ENCODE results near the gene CENPP.
"Not testable (repeated sequence)": the region's sequence is repeated elsewhere in the genome, so short reads cannot be mapped to it uniquely, and the experiment has no call there.

CENPP gene

GRCh38 chr9:92558612-92559374 lies 233.0 kb downstream of the CENPP start:
- DNase-seq: no peak

DNA sequence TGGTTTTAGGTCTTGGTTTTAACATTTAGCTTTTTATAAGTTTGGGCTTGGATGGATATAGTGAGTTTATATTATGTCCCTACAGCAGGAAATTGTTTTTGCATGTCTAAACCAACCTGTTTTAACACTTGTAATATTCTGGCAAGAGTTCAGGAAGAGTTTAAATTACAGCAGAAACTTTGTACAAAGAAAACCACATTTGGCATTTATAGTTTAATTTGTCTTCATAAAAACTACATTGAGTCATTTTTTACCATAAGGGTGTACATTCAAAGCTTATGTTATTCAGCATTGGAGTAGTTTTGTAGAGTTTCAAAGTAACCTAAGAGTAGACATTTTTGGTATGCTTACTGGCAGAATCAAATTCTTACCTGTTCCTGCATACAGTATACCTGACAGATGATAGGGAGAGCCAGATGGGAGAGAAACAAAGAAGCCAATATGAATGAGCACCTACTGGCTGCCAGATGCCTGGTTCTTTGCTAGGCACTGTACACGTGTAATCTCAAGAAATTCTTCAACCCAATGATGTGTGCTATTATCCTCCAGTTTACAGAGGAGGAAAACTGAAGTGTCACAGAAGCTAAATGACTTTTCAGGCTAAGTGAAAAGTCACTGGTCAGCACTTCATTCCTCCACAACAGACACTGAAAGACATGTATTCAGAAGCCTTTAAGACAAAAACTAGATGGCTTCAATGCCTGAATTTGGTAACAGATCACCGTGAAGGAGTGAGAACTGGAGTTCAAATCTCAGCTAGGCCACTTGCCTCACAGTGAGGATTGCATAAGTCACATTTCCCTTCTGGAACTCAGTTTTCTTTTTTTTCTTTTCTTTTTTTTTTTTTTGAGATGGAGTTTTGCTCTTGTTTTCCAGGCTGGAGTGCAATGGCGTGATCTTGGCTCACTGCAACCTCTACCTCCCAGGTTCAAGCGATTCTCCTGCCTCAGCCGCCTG lies 235.9 kb downstream of the CENPP start:
- DNase-seq: no peak

DNA sequence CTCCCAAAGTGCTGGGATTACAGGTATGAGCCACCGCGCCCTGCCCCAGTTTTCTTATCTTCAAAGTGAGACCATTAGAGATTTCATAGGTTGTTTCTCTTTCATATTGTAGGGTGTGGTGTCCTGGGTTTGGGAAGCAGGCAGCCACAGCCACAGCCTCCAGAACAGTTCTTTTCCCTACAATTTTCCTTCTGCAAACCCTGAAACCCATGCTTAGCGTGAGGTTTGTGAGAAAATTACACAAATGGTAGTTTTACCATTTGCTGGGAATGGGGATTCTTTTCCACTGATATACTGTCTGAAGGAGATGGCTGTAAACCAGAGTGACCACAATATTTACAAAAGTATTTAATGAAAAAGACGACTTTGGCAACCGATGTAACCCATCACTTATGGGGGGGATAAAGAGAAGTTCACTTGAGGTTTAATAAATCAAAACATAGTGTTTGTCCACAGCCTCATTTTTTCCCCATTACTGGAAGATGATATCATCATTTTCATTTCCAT lies 236.8 kb downstream of the CENPP start:
- no peak for DNase-seq

GRCh38 chr9:92563116-92564100 lies 237.7 kb downstream of the CENPP start:
- DNase-seq: no peak

GRCh38 chr9:92564504-92564903 lies 238.8 kb downstream of the CENPP start:
- DNase-seq: peak; percentile 42

DNA sequence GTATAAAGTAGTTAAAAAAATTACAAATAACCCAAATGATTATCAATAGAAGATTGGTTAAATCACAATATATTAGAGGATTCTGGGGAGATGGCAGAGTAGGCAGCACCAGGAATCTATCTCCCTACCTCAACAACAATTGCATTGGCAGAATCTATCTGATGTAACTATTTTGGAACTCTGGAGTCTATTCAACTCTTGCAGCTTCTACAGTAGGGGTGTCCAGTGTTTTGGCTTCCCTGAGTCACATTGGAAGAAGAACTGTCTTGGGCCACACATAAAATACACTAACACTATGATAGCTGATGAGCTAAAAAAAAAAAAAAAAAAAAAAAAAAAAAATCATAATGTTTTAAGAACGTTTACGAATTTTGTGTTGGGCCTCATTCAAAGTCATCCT lies 239.2 kb downstream of the CENPP start:
- no peak for DNase-seq

GRCh38 chr9:92571871-92572270 lies 246.1 kb downstream of the CENPP start:
- DNase-seq: not testable (repeated sequence)

DNA sequence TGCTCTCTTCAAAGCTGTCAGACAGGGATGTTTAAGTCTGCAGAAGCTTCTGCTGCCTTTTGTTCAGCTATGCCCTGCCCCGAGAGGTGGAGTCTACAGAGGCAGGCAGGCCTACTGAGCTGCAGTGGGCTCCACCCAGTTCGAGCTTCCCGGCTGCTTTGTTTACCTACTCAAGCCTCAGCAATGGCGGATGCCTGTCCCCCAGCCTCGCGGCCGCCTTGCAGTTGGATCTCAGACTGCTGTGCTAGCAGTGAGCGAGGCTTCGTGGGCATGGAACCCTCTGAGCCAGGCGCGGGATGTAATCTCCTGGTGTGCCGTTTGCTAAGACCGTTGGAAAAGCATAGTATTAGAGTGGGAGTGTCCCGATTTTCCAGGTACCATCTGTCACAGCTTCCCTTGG lies 247.9 kb downstream of the CENPP start:
- DNase-seq: not testable (repeated sequence)

DNA sequence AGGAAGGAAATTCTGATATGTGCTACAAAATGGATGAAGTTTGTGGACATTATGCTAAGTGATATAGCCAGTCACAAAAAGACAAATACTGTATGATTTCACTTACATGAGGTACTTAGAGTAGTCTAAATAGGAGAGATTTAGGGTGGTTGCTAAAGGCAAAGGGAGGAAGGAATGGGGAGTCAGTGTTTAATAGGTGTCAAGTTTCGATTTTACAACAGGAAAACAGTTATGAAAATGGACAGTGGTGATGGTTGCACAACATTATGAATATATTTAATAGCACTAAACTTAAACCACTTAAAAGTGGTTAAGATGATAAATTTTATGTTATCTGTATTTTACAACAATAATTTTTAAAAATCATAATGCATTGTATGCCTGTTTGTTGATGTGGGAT lies 250.4 kb downstream of the CENPP start:
- DNase-seq: no peak

- no peak for DNase-seq
These were observed 264.2 kb downstream of the CENPP start for GRCh38 chr9:92589923-92590322.

DNA sequence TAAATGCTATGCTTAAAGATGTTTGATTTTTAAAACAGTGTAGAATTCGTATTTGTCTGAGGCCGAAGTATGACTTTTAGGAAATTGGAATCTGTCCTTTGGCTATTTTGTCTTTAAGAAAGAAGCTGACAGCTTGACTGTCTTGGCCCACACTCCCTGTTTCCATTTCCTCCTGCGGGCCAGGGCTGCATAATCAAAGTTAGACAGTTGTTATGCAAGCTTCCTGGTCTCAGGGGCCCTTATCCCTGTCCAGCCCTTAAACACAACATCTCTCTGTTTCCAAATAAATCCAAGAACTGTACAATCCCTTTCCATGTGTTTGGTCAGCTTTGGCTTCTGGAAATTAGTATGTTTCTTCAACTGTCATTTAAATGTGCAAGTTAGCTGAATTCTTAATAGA lies 264.6 kb downstream of the CENPP start:
- no peak for DNase-seq

DNA sequence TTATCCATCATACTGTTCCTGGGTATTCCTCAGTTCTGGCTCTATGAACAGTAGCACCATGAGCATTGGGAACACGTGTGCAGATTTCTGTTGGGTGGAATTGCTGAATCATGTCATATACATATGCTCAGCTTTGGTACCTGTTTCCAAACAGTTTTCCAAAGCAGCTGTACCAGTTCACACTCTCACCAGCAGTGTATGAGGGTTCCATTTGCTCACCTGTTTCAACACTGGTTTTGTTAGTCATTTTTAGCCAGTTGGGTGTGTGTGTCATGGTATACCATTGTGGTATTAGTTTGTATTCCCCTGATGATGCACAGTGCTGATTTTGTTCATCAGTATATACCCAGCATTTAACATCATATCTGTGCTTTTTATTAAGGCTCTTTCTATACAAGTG lies 266.8 kb downstream of the CENPP start:
- DNase-seq: no peak

DNA sequence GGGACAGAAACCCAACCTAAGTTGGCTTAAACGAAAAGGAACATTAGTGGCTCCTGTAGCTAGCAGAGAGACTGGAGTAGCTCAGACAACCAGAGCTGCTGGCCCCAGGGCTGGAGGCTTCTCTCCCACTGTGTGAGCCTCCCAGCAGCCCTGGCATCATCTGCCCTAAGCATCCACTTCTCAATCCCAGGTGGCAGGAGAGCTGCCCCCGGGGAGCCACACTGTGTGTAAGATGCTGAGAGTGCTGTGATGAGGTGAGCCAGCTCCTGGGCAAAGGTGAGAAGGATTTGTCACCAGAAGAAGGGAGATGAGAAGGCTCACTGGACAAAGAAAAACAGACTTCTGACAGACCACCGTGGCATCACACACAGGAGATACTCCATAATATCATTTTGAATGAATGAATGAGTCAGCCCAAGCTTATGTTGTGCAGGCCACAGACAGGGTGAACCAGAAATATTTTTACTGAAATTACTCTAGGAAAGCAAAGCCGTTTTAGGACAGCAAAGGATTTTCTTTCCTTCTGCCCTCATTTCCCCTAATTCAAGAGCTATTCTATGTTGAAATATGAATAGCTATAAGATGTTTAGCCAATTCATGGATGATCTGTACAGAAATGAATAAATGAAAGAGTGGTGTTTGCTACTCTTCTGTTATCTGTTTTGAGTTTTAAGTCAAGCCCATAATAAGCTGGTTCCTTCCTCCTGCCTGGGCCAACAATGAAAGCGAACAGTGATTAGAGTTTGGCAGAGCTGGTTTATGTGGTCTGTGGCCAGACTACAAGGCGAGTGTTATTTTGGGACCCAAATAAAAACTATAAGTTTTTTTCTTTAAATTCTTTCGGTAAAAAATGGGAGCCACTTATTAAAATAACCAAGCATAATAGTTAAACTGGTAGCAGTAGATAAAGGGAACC lies 267.5 kb downstream of the CENPP start:
- DNase-seq: no peak

DNA sequence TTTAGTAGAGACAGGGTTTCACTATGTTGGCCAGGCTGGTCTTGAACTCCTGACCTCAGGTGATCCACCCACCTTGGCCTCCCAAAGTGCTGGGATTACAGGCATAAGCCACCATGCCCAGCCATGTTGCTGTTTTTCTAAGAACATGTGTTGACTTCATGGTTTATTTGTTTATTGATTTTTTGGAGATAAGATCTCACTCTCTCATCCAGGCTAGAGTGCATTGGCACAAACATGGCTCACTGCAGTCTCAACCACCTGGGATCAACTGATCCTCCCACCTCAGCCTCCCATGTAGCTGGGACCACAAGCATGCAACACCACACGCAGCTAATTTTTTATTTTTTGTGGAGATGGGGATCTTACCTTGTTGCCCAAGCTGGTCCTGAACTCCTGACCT lies 269.3 kb downstream of the CENPP start:
- DNase-seq: not testable (repeated sequence)

GRCh38 chr9:92595930-92596329 lies 270.2 kb downstream of the CENPP start:
- DNase-seq: no peak

DNA sequence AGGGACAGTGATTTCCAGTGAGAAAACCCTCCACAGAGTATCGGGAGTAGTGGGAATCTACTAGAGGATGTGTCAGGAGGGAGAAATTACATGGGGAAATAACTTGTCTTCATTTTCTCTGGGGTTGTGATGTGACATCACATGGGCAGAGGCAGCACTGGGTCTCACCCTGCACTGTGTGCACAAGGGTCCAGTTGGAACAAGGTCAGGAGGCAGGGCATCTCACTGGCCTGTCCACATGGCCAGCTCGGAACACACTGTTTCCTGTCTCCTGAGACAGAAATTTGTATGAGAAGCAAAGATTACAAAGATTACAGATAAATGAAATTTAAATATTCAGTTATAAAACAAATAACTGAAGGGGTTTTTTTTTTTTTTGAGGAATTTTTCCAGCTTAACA lies 272.6 kb downstream of the CENPP start:
- no peak for DNase-seq

- no peak for DNase-seq
These were observed 274.2 kb downstream of the CENPP start for GRCh38 chr9:92599938-92600461.

GRCh38 chr9:92600462-92601261 lies 274.9 kb downstream of the CENPP start:
- no peak for DNase-seq

GRCh38 chr9:92601451-92601850 lies 275.7 kb downstream of the CENPP start:
- DNase-seq: no peak

DNA sequence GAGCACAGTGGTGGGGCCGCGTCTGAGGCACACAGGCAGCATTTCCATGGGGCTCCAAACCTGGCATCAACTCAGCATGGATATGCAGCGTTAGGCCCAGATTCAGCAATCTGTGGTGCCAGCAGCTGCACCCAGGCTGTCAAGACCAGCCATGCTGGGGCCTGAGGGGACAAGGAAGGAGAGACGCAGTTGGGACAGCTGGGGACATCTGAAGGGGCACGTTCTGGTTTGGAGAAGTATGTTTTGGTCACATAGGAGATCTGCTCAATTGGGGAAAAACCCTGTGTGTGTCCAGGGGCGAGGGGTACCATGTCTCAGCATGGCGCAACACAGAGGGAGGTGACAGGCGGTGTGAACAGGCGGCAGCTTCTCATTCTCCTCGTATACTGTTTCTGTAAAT lies 276.7 kb downstream of the CENPP start:
- no peak for DNase-seq
